HepG2 (cell line): ENCODE measurements around the gene ZNF821.

ENCODE experiments used
- ATF1 ChIP-seq: IDR thresholded peaks from 2 replicates; pipeline ENCODE4 v1.6.1; 2016; ENCODE audit warnings: mild to moderate bottlenecking, control low read depth
- CTCF ChIP-seq: sonication (generic); formaldehyde crosslinking; IDR thresholded peaks from 2 replicates; pipeline ENCODE4 v1.5.0; 2020; ENCODE audit warnings: mild to moderate bottlenecking, missing genetic modification reagents, moderate library complexity
- EZH2 ChIP-seq: conservative IDR thresholded peaks from 2 replicates; pipeline ENCODE4 v1.6.1; 2012; ENCODE audit warnings: mild to moderate bottlenecking, low read depth, low read length, moderate library complexity
- MYNN ChIP-seq: sonication (generic); formaldehyde crosslinking; IDR thresholded peaks from 2 replicates; pipeline ENCODE4 v1.4.0; 2020; ENCODE audit warnings: mild to moderate bottlenecking, low read depth, missing genetic modification reagents
- ZKSCAN5 ChIP-seq: sonication (generic); formaldehyde crosslinking; IDR thresholded peaks from 2 replicates; pipeline ENCODE4 v1.5.1; 2020; ENCODE audit warnings: mild to moderate bottlenecking, missing genetic modification reagents
- ZNF704 ChIP-seq: sonication (generic); formaldehyde crosslinking; IDR thresholded peaks from 2 replicates; pipeline ENCODE4 v1.8.1; 2023; ENCODE audit warnings: mild to moderate bottlenecking, inconsistent platforms, moderate library complexity, missing genetic modification reagents, borderline replicate concordance

- no peak for TF ChIP-seq ZKSCAN5 (CRISPR knock-in tag)
- TF ChIP-seq ZNF704, result no peak
- no peak for TF ChIP-seq MYNN
- no peak for TF ChIP-seq ATF1 (CRISPR knock-in tag)
- no peak for TF ChIP-seq CTCF (CRISPR knock-in tag)
- TF ChIP-seq EZH2, result no peak
Observed at GRCh38 chr16:71853413-71853812, 30.6 kb downstream of the ZNF821 start.
